D341Med (cell line): ENCODE data around the gene ADCY1.

Experiments
- DNase-seq: peaks from one replicate; pipeline ENCODE4 v3.0.0; 2012; ENCODE audit warnings: low spot score

The ADCY1 gene

DNA sequence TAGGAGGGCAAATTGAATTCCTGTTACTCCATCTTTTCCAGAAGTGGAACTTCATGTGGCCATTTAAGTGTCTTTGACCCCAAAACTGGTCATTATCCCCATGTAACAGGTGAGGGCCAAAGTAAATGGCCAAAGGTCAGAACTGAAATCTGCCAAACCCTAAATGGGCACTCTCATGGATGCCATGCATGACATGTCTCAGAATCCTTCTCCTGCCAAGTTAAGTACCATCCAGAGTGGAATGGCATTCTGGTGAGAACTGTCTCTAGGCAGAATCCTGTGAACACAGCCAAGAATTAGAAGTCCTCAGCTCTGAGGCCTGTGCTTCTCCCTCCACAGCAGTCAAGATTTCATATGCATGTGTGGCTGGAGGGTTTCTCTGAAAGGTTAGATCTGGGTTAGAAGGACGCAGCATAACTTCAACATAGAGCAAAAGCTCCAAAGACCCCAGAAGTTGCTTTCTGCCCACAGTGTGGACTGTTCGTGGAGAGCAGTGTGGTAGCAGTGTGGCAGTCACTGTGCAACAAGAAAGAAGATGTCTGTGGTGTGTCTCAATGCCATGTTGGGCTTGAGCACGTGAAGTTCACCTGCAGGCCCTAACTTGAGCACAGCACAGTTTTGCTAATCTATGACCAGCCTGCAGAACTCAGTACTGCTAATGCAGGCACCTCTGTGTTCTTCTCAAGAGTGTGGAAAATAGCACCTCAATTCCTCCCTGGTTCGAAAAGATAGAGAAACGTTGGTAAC lies 121.3 kb downstream of the ADCY1 start:
- DNase-seq: no peak

GRCh38 chr7:45696476-45696875 lies 122.3 kb downstream of the ADCY1 start:
- peak; percentile 10 for DNase-seq

DNA sequence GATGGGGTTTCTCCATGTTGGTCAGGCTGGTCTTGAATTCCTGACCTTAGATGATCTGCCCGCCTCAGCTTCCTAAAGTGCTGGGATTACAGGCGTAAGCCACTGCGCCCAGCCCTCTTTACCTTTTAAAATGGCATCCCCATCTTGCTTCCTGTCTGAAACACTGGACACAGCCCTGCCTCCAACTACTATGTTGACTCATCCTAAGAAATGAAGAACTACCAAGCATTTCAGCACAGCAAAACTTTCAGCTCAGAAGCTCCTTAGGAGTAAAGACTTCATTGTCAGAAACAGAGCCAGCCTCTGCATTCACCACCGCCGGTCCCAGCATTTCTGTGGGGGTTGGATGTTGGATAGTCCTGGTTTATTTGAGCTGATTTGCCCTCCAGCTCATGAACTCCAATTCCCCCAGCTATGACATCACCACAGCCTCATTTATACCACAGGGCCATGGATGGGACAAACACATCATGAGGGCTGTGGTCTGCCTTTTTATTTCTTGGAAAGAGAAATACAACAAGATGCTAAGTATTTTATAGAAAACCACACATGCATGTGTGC lies 123.5 kb downstream of the ADCY1 start:
- peak; percentile 2 for DNase-seq

GRCh38 chr7:45698303-45699014 lies 124.3 kb downstream of the ADCY1 start:
- no peak for DNase-seq

DNA sequence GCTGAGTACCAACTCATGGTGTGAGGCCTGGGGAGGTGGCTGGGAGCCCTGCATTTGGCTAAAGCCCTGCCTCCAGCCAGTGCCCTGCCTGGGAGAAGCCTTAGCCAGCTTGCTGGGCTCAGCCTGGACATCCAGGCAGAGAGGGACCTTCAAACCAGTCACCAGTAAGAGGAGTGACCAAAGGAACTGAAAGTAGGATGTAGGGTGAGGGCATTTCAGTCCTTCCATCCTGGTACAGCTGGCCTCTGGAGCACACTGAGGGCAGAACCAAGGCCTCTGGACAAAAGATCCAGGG lies 124.8 kb downstream of the ADCY1 start:
- no peak for DNase-seq

DNA sequence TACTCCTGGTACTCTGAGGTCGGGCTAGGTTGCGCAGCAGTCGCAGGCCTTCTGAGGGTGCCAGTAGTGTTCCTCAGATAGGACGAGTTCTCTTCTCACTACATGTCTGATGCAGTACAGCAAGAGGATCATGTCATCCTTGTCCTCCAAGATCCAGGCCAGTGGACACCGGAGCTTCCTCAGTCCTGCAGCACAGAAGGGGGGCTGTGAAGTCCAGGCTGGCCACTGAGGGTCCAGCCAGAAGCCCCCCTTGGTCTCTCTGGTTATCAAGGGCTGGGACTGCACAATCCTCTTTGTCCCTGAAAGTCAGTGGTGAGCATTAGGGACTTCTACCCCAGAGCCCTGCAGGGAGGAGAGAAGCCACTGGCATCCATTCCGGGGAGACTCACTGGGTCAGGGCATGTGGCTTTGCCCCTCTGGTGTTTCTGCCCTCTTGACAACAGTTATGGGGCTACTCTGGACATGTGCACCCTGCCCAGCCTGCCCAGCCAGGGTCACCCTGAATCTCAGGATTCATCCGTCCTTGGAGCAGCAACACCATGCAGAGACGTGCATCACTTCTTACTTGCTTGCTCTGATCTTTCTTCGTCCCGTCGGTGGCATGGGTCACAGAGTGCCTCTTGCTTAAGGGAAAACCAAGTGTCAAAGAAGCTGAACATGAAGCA lies 125.7 kb downstream of the ADCY1 start:
- DNase-seq: no peak

DNA sequence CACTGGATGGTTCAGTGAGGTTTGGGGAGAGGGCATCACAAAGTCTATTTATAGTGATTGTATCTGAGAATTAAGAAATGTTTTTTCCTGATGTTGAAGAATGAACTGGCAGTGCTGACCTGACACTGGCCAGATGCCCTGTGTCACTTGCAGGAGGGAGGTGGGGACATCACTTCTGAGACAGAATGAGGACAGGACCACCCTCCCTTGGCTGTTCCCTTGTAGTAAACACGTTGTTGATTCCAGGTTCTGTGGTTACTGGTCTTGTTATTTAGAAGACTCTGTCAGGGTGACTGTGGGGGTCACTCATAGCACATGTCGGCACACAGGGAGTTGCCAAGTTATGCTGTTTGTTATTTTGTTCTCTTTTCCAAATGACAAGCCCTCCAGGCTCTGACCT lies 126.4 kb downstream of the ADCY1 start:
- no peak for DNase-seq

- DNase-seq: no peak
Observed at GRCh38 chr7:45701701-45702510, 127.7 kb downstream of the ADCY1 start.

GRCh38 chr7:45702751-45703150 lies 128.6 kb downstream of the ADCY1 start:
- DNase-seq: no peak

- DNase-seq: no peak
Observed at GRCh38 chr7:45703373-45703821, 129.2 kb downstream of the ADCY1 start.

DNA sequence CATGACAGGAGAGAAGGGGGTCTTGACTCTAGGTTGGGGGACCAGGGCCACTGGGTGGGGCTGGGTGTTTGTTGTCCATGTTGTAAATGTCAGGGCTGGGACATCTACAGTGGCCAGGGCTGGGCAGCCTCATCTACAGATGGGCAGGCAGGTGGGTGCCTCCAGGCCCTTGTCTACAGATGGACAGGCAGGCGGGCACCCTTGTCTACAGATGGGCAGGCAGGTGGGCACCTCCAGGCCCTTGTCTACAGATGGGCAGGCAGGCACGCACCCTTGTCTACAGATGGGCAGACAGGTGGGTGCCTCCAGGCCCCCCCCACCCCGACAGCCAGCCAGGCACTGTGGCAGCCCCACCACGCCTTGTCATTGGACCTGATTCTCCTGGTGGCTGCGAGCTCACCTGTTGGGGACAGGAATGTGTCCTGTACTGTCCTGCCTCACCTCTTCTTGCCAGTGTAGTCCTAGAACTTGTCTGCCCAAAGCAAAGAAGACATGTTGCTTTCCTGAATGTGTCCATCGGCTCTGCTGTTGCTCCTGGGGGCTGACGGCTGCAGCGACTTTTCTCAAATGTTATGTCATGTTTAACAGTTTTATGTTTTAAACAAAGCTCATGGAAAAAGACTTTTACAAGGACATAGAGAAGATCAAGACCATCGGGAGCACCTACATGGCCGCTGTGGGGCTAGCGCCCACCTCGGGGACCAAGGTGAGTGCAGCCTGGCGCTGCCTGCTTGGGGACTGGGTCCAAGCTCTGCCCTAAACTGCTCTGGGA lies 129.9 kb downstream of the ADCY1 start:
- no peak for DNase-seq

DNA sequence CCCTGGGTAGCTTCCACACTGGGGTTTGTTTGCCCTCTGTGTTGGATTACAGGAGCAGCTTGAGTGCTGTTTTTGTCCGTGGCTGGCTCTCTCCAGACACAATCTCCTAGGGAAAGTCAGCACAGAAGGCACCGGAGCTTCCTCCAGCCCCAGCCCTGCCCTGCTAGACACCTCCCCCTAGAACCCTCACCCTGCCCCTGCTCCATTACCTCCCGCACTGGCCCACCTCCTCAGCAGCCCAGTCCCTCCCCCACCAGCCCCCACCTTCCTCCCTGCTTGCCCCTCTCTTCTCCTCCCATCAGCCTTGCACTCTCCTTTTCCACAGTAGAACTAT lies 130.5 kb downstream of the ADCY1 start:
- DNase-seq: no peak

DNA sequence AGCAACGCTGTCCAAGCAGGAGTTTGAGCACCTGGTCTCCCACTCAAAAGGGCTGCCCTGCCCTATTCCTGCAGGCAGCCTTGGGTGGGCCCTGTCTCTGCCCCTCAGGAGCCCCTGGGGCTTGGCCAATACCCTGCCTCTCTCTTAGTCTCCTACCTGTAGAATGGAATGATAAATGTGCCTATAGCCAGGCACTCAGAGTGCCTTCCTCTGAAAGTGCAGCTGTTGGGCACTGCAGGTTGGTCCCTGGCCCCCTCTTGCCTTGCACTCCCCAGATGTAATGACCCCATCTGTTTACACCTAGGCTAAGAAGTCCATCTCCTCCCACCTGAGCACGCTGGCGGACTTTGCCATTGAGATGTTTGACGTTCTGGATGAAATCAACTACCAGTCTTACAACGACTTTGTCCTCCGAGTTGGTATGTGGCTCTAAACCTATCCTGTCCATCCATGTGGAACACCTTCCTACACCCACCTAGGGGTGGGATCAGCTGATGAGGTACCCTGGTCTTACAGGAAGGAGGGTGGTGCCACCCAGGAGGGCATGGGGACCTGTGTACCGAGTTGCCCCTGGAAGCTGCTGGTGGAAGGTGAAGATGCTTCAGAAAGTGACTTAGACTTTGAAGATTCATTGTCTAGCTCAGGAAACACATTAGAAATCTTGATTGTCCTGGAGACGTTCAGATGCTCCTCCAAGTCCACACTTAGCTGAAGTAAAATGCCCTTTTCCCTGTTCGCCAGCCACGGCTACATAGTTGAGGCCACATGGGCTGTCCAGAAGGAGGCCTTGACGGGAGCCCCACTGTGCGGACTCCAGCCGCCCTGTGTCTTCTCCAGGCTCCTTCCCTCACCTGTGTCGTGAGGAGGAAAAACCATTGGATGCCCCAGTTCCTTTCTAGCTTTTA lies 134.1 kb downstream of the ADCY1 start:
- no peak for DNase-seq

GRCh38 chr7:45709168-45710042 lies 135.2 kb downstream of the ADCY1 start:
- no peak for DNase-seq

DNA sequence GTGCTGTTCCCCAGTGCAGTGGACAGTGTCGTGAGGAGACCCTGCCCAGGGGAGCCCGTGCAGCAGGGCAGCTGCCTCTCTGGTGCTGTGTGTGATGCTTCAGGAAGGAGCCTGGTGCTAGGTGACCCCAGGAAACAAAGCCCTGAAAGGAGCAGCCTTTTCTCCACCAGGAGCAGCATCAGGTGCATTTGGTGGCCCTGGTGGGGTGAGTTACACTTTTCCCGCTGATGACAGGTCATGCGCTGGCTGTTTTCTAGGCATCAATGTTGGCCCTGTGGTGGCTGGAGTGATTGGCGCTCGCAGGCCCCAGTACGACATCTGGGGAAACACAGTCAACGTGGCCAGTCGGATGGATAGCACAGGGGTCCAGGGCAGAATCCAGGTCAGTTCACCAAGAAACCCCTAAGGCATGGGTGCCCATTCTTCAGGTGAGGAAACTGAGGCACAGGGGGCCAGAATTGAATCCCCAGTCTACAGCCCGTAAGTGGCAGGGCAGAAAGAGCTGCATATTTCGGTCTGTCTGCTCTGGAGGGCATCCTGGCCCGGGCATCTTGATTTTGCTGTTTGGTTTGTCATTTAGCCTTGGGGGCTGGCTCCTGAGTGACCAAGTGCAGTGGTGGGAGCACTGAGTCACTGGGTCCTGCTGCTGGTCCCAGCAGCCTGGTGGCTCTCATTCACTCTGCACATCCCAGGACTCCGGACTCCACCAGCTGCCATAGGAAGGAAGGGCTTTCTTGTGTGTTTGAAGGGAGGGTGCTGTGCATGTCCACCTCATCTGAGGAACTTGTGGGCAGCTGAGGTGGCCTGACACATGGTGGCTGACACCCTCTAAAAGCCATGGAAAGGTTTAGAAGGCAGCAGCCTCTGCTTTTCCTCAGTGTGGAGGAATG lies 136.3 kb downstream of the ADCY1 start:
- no peak for DNase-seq

DNA sequence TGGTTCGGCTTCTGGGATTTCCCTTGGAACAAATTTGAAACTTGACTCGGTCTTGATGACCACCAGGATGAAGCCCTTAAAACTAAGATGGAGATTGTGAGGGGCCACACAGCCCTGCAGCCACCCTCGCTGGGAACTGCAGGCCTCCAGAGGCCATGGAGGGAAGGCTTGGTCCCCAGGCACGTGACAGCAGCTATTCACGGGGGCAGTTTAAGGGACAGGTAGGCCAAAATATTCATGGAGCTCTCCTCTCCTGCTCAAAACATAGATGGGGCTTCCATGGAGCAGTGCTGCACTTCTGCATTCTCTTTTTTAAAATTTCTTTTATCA lies 137.0 kb downstream of the ADCY1 start:
- DNase-seq: no peak

DNA sequence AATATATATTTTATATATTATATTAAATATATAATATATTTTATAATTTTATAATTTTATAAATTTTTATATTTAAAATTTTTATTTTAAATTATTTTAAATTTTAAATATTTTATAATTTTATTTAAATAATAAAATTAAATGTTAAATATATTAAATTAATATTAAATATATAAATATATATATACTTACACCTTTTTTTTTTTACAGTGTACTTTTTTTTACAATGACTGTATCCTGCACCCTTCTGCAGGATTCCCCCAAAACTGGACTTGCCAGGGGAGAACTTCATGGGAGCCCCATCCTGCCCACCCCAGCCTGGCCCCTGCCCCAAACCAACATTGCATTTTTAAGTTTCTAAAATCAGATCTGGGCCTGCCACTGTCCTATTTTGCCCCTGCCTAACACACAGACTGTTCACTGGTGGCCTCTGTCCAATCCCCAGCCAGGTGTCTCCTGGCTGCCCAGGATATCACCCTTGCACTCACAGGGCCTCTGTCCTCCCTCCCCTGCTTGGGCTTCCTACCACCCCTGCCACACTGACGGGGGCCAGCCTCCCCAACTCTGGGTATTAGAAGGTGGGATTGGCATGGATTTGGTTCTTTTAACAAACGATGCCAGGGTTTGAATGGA lies 138.0 kb downstream of the ADCY1 start:
- peak; percentile 31 for DNase-seq
